Central memory CD4-positive, alpha-beta T cell (primary cell): ENCODE results near the gene ACACA.

Source experiments
- DNase-seq: peaks from one replicate; pipeline ENCODE4 v3.0.0; 2022

The ACACA gene

DNA sequence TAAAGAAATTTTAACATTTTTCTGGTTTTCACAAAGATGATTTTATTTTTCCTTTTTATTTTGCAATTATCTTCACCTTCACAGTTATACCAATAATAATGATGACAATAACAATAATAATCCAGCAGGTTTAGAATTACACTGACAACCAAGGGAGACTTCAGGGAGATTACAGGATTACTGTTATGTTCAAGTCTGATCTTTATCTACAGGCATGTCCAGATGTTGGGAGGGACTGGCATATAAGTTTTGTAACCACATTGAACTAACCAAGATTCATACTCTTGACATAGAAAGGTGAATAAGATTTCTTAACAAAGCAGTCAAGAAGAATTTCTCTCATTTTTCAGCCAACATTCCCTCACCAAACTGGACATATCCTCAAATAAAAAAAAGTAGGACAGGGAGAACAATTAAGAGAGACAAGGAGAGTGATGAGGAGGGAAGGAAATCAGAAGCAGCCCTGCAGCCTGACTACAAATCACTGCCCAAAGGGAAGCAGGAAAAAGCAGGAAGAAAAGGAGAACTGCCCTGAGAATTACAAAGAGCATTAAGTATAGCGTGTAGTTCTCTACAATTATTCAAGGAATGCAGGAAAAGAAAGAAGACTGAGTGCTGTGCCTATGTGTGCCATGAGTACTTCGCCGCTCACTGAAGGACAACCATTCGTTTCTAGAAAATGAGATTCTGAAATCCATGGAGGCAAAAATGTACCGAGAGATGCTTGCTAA is 186.6 kb downstream of the ACACA start:
- no peak for DNase-seq

DNA sequence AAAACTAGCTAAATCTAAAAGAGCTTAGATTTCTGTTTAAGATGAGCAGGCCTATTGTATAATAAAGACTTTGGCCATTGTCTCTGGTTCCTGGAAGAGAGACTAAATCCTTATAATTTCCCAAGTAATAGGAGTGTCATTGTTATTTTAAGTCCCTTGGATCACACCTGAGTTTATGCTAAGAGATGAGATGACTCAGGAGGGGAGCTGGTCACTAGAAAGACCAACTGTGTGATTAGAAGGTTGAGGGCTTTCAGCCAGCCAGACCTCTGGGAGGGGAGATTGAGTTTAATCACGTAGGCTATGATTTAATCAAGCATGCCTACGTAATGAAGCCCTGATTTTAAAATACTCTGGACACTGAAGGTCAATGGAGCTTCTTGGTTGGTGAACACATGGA is 187.8 kb downstream of the ACACA start:
- no peak for DNase-seq

DNA sequence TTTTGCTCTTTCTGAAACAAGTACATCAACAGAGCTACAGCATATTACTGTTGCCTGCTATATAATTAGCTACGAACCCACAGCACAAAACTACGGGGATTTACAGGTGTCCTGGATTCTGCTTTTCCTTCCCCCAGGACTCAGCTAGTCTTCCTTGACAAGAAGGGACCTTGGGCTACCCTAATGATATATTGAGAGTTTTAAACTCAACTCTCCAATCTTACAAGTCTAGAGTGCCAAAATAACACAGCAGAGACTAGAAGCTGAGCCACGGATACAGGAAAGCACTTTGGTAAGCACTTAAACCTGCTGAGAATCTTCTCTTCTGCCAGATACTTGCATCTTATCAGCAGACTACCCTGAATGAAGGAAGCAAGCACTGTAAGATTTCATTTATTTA is 192.2 kb downstream of the ACACA start:
- no peak for DNase-seq

DNA sequence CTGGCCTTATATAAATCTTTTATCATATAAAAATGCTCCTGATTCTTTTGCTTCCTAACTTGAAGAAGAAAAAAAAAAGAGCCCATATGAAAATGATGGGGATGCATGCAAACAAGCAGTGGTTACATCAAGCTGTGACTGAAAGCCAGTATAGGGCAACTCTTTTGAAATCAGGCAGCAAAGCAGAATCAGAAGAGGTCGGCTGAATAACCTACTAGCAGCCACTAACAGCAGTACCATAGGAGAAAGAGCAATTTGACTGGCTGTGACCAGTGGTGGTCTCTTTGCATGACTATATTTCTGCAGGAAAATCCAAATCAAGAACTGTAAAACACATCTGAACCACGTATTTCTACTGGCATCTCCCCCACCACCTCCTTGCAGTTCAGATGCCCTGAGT is 192.7 kb downstream of the ACACA start:
- DNase-seq = no peak

DNA sequence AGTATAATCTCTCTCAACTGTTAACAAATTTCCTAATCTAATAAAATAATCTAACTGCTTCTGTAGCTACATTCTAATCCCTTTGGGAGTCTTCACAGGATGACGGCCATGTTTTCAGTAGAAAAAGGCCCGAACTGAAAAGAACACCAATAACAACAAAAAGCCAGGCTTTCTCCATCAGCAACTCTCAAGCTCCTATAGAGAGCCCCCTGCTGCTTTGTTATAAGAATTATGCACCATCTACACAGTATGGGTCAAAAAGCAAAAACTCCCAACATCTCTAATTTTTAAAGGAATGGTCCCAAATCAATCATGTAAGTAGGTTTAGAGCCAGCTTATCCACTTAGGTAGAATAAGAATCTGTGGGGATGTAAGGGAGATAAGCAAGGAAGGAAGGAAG is 194.5 kb downstream of the ACACA start:
- no peak for DNase-seq

DNA sequence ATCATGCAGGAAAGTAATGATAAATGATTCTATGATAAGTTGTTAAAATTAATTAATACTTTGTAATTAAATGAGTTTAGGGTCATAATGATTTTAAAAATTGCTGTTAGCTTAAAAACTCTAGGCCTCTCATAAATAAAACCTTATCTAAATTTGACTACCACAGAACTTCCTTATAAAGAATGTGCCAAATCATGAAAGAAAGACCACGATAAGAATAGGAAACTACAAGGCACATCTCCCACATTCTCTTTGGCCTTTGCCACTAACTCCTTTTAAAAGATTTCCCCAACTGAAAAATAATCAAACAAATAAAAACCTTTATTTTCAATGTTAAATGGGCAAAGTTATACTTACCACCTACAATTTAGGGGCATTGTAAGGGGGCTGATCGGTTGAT is 195.5 kb downstream of the ACACA start:
- no peak for DNase-seq

DNA sequence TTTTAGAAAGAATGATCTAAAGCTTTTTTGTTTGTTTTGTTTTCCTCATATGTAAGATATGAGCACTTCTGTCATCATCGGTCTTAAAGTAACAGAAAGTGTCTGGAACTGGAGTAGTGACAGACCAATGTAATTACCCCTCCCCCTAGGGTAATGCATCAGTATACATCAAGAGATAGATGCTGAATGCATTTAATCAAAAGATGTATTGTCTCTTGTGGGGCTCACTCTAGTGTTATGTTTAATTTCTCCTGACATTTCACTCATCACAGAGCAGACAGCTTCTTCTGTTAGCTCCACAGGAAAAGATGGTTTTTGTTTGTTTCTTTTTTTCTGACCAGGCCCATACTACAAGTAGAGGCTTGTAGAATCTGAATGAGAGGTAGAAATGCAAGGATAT is 199.5 kb downstream of the ACACA start:
- DNase-seq = no peak

DNA sequence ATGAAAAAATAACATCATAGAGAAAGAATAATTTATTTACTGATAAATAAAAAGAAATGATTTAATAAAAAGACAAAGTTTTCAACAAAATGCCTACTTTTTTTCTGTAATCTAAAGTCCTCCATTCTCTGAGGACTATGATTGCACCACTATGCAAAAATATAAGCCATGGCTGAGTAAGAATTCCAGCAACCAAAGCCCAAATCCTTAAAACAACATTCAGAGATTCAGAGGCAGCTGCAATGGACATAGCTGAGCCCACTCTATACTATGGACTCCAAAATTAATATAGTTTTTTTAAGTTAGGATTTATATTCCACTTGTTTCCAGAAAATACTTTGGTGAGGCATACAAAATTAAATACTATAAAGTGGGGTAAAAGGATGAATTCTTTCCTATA is 200.3 kb downstream of the ACACA start:
- no peak for DNase-seq

DNA sequence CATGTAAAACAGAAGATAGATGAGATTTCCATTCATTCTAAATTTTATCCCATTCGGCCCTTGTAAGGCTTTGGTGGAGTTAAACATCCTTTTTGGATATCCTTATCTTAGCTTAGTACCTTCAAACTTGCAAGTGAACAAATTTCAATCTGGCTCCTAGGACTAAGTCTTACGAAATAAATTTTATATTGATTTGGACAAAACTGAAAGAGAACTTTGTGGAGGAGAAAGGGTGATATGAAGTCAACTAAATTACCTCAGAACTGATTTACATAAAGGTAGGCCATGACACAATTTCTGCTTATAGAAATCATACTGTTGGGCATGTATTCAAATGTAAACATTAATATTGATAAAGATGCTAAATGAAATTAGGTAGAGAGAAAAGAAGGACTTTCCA is 206.1 kb downstream of the ACACA start:
- DNase-seq = no peak

DNA sequence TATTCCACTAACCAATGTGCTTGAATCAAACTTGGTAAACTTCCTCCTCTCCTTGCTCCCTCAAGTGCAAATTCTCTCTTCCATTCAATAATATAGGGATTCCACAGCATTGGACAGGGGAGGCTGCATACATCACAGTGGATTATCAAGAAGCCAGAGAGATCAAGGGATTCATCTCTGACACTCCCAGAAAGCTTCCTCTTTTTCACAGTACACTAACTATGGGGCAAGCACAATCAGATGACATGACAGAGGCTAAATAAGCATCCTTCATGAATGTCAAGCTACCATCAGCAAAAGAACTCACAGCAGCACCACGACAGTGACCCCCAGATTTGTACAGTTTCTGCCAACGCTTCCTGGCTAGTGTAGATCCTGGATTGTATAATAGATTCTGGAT is 209.3 kb downstream of the ACACA start:
- no peak for DNase-seq

DNA sequence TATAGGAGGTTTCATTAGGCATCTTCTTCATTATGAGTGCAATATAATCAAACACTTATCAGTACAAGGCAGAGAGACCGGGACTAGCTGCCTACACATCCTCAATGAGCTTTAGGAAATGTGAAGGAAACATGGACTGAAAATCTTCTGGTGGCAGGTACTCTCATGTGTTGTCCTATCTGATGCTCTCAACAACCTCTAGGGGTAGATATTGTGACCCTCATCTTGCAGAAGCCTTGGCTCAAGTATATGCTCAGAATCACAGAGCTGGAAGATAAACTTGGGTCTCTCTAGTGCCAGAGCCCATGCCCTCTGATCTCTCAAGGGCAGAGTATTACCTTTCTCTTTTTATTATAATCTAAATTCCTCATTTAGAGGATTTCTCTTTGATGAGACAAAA is 212.4 kb downstream of the ACACA start:
- DNase-seq = no peak

DNA sequence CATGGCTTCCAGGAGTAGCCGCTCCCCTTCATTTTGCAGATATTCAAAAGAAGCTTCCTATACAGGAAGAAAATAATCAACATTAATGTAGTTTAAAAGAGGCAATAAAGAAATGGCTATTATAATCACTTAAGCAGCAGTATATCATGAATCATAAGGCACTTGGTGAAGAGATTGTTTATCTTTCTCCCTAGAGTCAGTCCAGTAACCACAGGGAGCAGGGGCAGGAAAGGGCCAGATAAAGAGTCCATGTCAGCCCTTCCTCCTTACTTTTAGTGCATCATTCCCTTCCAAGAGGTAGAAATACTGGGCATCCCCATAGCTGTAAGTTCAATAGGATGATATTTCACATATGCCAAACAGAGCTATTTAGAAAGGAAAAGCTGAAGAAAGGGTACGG is 215.4 kb downstream of the ACACA start:
- DNase-seq = no peak

DNA sequence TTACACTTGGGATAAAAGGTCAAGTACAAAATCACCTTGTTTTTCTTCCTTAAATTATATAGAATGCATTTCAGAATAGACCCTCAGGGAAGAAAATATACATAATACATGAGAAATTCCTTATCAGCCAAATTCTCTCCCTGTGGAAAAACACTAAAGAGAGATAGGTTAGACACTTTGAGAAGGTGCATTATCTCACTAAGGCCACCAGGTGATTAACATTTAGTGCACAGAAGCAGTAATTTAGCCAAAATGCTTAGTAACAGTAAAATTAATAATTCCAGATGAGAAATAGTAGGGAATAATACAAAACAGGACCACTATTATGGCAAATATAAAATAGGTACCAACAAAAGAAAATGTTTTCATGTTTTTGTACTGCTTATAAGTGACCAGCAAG is 216.1 kb downstream of the ACACA start:
- no peak for DNase-seq

DNA sequence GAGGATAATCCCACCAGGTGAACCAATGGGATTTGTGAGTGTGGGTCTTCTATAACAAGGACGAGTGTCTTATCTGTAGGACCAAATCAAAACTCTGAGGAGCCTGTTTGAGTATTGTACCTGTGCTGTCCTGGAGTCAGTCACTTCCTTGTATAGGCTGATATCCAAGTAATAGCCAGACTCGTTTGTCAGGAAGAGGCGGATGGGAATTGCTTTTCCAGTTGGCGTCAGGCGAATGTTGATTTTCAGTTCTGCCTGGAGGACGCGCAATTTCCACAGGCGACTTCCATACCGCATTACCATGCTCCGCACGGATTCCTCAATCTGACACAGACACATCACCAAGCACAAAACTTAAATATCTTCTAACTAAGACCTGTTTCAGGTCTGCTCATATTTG is 218.5 kb downstream of the ACACA start:
- no peak for DNase-seq

DNA sequence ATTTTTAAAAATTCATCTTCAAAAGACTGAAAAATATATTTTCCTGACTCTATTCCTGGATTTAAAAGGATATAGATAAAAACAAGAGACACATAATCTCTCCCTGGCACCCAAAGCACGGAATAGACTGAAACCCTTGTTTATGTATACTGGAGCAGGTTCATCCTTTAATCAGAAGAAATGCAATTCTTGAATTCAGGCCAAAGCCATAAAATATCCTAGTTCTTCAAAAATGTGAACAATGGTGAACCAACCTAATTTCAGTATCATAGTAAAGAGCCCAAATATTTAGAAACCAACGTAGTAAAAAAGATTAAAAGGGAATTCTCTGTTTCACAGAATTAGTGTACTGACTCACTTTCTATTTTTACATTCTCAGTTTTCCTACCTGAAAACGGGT is 219.4 kb downstream of the ACACA start:
- no peak for DNase-seq

DNA sequence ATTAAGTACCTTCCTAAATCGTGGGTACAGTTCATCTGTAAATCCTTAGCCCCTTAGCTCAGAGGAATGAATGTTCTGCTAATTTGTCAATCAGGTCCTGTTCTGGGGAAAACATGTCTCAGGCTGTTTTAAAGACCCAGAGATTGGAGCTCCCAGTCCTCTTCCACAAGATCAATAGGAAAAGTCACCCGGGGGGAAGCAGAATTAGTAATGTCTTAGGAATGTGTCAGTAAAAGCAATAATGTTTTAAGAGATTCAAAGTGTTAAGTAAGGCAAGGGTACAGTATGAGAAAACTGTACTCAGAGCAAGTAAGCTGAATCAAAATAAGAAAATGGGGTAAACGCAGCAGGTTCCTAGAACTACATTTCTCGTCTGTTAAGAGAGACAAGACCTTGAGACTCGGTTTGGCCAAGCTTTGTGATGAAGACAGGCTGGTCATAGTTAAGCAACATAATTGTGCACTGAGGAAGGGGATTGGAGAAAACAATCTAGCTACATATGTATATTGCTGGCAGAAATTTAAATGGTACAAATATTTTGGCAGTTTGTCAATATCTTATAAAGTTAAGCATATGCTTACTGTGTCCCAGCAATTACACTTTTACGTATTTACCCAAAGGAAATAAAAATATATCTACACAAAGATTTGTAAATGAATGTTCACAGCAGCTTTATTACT is 223.7 kb downstream of the ACACA start:
- no peak for DNase-seq

DNA sequence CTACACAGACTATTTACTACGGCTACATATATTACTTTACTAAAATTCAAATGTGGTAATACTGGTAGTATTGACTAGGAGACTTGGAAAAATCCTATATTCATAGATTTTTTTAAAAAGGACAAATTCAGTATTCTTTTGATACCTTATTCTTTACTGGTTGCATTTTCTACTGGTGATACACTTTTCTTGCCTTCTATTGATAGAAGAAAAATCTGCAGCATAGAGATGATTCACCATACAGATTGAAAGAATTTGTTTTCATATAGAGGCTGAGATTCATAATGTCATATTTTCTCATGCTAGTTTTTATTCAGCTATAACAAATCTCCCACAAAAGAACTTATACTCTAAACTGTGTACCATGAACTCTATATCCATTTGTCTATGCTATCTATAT is 226.3 kb downstream of the ACACA start:
- no peak for DNase-seq

DNA sequence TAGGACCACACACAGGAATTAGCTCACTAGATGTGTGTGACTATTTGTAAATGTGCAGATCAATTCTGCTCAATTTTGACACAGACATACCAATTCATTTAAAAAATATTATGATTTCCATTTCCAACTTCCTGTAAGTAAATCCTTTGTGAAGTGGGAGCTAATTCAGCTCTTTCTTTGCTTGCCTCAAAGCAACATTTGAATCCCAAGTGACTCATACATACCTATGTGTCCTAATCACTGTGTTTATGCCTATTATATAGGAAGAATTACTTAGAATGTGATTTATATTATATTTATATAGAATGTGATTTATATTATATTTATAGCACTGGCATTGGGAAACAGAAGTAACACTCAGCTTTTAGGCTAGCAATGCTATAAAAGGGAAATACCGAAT is 226.7 kb downstream of the ACACA start:
- DNase-seq = no peak

DNA sequence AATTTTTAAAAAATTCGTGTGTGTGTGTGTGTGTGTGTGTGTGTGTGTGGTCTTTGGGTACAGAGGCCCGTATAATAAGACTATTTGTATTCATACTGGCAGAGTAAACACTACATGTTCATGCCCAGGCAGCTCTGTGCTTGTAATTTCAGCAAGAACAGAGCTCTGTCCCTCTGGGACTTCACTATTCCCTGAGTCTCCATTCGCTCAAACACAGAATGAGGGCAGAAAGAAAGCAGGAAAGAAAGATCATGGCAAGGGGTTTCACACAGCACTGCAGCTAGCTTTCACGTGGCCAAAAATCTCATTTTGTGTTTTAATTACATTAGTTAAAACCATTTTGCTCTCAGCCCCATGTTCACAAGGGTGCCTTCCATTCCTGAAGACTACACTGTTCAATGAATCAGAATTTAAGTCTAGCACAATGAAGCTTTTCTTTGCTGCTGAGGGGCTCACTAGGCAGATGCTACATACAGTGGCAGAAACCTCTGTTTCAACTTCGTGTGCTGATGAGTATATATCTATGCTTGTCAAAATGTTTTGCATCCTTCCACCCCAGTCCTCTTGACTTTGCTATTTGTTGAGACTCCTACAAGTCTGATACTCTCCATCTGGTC is 229.3 kb downstream of the ACACA start:
- DNase-seq = no peak

DNA sequence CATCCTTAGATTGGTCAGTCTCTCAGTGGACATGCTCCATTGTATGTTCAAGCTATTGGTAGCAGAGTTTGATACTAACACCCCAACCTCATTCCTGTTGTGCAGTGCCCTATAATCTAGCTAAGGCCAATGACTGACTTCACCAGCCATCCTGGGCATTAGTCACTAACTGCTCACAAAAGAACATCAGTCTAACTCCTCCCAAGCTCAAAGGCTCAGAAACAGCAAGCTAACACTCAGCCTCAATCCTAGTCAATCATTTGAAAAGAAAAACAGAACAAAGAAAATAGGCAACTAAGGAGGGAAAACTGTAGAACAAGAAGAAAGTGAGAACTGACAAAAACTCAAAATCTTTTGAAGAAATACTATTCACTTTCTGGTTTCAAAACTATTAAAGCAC is 229.9 kb downstream of the ACACA start:
- DNase-seq = no peak

DNA sequence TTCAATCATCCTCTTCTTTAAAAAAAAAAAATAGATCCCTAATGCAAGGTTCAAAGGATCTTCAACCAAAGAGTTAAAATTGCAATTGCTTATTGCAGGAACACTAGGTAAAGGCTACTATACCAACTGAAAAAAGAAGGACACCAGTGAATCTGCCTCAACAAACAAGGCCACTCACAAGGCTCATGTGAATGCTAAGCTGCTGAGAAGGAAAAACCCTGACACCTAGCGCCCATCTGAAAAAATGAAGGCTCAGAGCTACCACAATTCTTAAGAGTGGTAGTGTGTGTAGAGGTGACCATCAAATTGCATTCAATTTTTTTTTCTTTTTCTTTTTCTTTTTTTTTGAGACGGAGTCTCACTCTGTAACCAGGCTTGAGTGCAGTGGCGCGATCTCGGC is 232.4 kb downstream of the ACACA start:
- DNase-seq = no peak

DNA sequence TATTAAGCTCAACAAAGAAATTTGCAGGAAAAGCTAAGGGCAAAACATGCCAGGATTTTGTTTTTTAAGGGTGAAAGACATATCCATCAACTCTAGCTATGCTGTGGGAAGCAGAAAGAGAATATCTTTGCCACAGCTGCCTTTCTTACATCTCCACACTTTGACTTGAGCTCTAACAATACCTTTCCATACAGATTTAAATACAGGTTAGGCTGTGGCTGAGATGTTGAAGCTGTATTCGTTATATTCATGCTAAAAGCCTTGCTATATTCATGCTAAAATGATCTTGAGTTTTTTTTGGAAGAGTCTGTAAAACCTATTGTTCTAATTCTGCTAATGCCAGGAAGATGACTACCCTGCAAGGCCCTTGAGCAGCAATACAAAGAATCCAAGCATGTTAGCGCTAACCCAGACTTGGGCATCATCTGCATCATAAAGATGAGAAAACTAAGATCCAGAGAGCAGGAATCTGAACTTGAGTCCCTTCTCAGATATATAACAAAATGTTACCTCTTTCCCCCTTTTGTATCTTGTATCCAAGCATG is 235.7 kb downstream of the ACACA start:
- DNase-seq = no peak

DNA sequence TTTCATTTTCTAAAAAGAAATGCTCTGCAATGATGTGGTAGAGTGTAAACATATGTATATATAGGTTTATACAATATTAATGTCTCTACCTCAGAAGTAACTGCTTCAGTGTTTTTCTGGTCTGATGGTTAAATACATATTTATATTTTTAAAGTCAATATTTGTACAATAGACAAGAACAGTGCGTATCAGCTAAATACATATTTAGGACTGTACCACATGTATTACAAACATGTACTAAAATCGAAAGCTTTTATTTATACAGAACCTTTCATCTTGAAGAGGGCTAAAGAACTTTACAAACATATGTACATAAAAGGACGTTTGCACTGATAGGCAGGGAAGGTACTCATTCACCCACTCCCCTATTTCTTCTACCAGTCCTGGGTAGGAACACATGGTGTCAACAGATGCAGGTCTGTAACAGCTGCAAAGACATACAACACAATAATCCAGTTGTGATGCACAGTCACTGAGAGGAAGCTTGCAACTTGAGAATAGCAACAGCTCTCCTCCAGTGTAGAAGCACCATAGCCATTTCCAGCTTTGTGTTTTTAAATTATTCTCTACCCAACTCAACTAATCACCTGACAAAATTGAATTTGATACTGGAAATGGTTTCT is 237.8 kb downstream of the ACACA start:
- DNase-seq = no peak

DNA sequence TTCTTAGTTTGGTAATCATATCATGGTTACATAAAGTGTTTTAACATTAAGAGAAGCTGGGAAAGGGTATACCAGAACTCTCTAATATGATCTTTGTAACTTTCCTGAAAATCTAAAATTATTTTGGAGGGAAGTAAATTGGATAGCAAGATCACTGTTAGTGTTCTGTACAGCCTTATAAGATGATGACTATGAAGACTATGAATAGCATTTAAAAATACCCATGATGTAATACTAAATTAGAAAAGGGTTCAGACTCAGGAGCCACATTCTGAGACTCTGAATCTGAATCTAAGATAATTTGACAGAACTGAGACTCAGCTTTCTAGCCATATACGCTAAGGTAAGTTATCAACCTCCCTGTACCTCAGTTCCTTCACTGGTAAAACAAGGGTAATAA is 238.9 kb downstream of the ACACA start:
- DNase-seq = no peak
